SK-N-SH (cell line): ENCODE measurements around the gene TOM1L1. TPM values are rescaled to one million over a fixed set of nuclear protein-coding genes. Genes with fewer than 3 reads are reported as not detected.

Experiments
- CTCF ChIA-PET: fragments of 300-600, 350-600 bp; formaldehyde crosslinking; extraction: SDS; loops from one replicate; lab custom pipeline; 2021; lab: Yijun Ruan, JAX
- POLR2A ChIA-PET: fragments of 350-600 bp; sonication (Branson Sonifier 250); formaldehyde crosslinking; extraction: SDS; loops from one replicate; lab custom pipeline; 2020; ENCODE audit warnings: antibody characterized with exemption, inconsistent platforms; lab: Yijun Ruan, JAX
- DNase-seq: peaks from one replicate; pipeline ENCODE4 v3.0.0; 2012
- H2AFZ ChIP-seq: fragments of 200-600 bp; sonication (generic); 2 replicates; pipeline ENCODE4 v1.8.1; 2016; ENCODE audit warnings: antibody characterized with exemption, mild to moderate bottlenecking, low read depth
- H3F3A ChIP-seq: fragments of 200-600 bp; sonication (generic); replicated peaks from 2 replicates; pipeline ENCODE3; 2016; ENCODE audit warnings: antibody characterized with exemption, mild to moderate bottlenecking; ENCODE audit not compliant: insufficient read depth
- H3K27ac ChIP-seq, 2 experiments: fragments of 200-500 bp in 1 of 2; fragments of 200-600 bp in 1 of 2; sonication (Bioruptor generic) in 1 of 2; sonication (generic), shearing (Covaris generic) in 1 of 2; 2 replicates each; pipeline versions ENCODE4 v1.5.1 to v1.6.1; 2014 to 2016; ENCODE audit warnings: low read depth in 2 of 2, inconsistent platforms in 1 of 2, low read length in 1 of 2, mild to moderate bottlenecking in 1 of 2, mixed read lengths in 1 of 2
- H3K27me3 ChIP-seq: fragments of 200-600 bp; sonication (generic), shearing (Covaris generic); 2 replicates; pipeline ENCODE4 v1.6.1; 2016; ENCODE audit warnings: mixed run types; ENCODE audit not compliant: insufficient read depth
- H3K36me3 ChIP-seq, 2 experiments: fragments of 200-500 bp in 1 of 2; fragments of 200-600 bp in 1 of 2; sonication (Bioruptor generic) in 1 of 2; sonication (generic) in 1 of 2; replicated peaks in 1 of 2; 2 replicates each; pipeline versions ENCODE3 to v1.5.1; 2014 to 2016; ENCODE audit warnings: low read length in 1 of 2, mild to moderate bottlenecking in 1 of 2; ENCODE audit not compliant: insufficient read depth in 2 of 2, control insufficient read depth in 1 of 2
- H3K4me1 ChIP-seq, 2 experiments: fragments of 200-500 bp in 1 of 2; fragments of 200-600 bp in 1 of 2; sonication (Bioruptor generic) in 1 of 2; sonication (generic), shearing (Covaris generic) in 1 of 2; 2 replicates each; pipeline versions ENCODE4 v1.5.1 to v1.6.1; 2014 to 2016; ENCODE audit warnings: low read depth in 1 of 2, low read length in 1 of 2, mixed run types in 1 of 2; ENCODE audit not compliant: insufficient read depth in 2 of 2, control insufficient read depth in 1 of 2
- H3K4me2 ChIP-seq: fragments of 200-600 bp; sonication (generic), shearing (Covaris generic); 2 replicates; pipeline ENCODE4 v1.6.1; 2017; ENCODE audit warnings: mixed run types
- H3K4me3 ChIP-seq, 2 experiments: fragments of 200-500 bp in 1 of 2; fragments of 200-600 bp in 1 of 2; sonication (Bioruptor generic) in 1 of 2; sonication (generic), shearing (Covaris generic) in 1 of 2; 2 replicates each; pipeline versions ENCODE4 v1.5.1 to v1.8.1; 2014 to 2016; ENCODE audit warnings: low read depth in 2 of 2, inconsistent platforms in 1 of 2, low read length in 1 of 2, mild to moderate bottlenecking in 1 of 2, mixed read lengths in 1 of 2, moderate library complexity in 1 of 2
- H3K79me2 ChIP-seq: fragments of 200-600 bp; sonication (generic); 2 replicates; pipeline ENCODE4 v1.8.1; 2017; ENCODE audit warnings: mild to moderate bottlenecking; ENCODE audit not compliant: insufficient read depth
- H3K9ac ChIP-seq: fragments of 200-600 bp; sonication (generic); 2 replicates; pipeline ENCODE4 v1.6.1; 2017; ENCODE audit warnings: mixed run types
- H3K9me2 ChIP-seq: fragments of 200-600 bp; sonication (generic); 2 replicates; pipeline ENCODE4 v1.6.1; 2017; ENCODE audit warnings: mixed run types
- H3K9me3 ChIP-seq: fragments of 200-600 bp; sonication (generic); 2 replicates; pipeline ENCODE4 v1.6.1; 2017; ENCODE audit warnings: mixed run types, mild to moderate bottlenecking, moderate library complexity
- H4K20me1 ChIP-seq: fragments of 200-600 bp; sonication (generic); 2 replicates; pipeline ENCODE4 v1.6.1; 2017; ENCODE audit warnings: mild to moderate bottlenecking, mixed run types; ENCODE audit not compliant: insufficient read depth
- CTCF ChIP-seq: fragments of 200-600 bp; sonication (generic); IDR thresholded peaks from 2 replicates; pipeline ENCODE4 v1.6.1; 2017; ENCODE audit warnings: antibody characterized with exemption, mild to moderate bottlenecking, moderate library complexity
- ELF1 ChIP-seq: IDR thresholded peaks from 2 replicates; pipeline ENCODE4 v1.4.0; 2012
- EZH2phosphoT487 ChIP-seq: fragments of 200-600 bp; sonication (generic); IDR thresholded peaks from 2 replicates; pipeline ENCODE4 v1.6.1; 2017; ENCODE audit warnings: low read depth, mixed run types, mild to moderate bottlenecking, antibody characterized with exemption, moderate library complexity, borderline replicate concordance
- FOXM1 ChIP-seq: IDR thresholded peaks from 2 replicates; pipeline ENCODE4 v1.4.0; 2012; ENCODE audit warnings: low read depth, mild to moderate bottlenecking
- GATA2 ChIP-seq: sonication (generic); formaldehyde crosslinking; IDR thresholded peaks from 2 replicates; pipeline ENCODE4 v1.5.0; 2020; ENCODE audit warnings: mild to moderate bottlenecking, missing genetic modification reagents
- IRF3 ChIP-seq: fragments of 150-350 bp; IDR thresholded peaks from 2 replicates; pipeline ENCODE4 v1.6.1; 2016; ENCODE audit warnings: mild to moderate bottlenecking, low read depth, low read length
- JUND ChIP-seq: IDR thresholded peaks from 2 replicates; pipeline ENCODE4 v1.4.0; 2012
- MXI1 ChIP-seq: IDR thresholded peaks from 2 replicates; pipeline ENCODE4 v1.6.1; 2012; ENCODE audit warnings: mild to moderate bottlenecking, low read depth, low read length, improper control_type of control experiment
- NFIC ChIP-seq: IDR thresholded peaks from 2 replicates; pipeline ENCODE4 v1.4.0; 2012; ENCODE audit warnings: borderline replicate concordance
- PBX3 ChIP-seq: IDR thresholded peaks from 2 replicates; pipeline ENCODE4; 2012
- POLR2AphosphoS5 ChIP-seq: IDR thresholded peaks from 2 replicates; pipeline ENCODE4 v1.6.1; 2012; ENCODE audit warnings: low read depth, low read length
- RCOR1 ChIP-seq: fragments of 150-350 bp; IDR thresholded peaks from 2 replicates; pipeline ENCODE4 v1.6.1; 2017; ENCODE audit warnings: antibody characterized with exemption, low read length
- RXRA ChIP-seq: IDR thresholded peaks from 2 replicates; pipeline ENCODE4 v1.4.0; 2012; ENCODE audit warnings: low read depth, mild to moderate bottlenecking, borderline replicate concordance
- SIN3A ChIP-seq: IDR thresholded peaks from 2 replicates; pipeline ENCODE4 v1.6.1; 2012; ENCODE audit warnings: low read depth, mild to moderate bottlenecking, low read length, moderate library complexity, borderline replicate concordance
- TAF1 ChIP-seq: IDR thresholded peaks from 2 replicates; pipeline ENCODE4 v1.6.1; 2012; ENCODE audit warnings: low read depth, mild to moderate bottlenecking, low read length, moderate library complexity, borderline replicate concordance
- YY1 ChIP-seq: IDR thresholded peaks from 2 replicates; pipeline ENCODE4 v1.4.0; 2012; ENCODE audit warnings: low read depth, mild to moderate bottlenecking
- WGBS: methylation state at CpG from one replicate; pipeline ENCODE4 v1.1.6; 2017; ENCODE audit warnings: low lambda C conversion rate; 5-methylcytosine and 5-hydroxymethylcytosine counted together
- polyA plus RNA-seq, 3 experiments: library from polyadenylated mRNA; depleted of rRNA; stranded (reverse); fragments of >200 nt; gene quantifications; 2 replicates each; pipeline ENCODE4 v1.2.3, GENCODE V29; 2012

TOM1L1 gene
- polyA plus RNA-seq, 1 of the 3 experiments (the other 2 are of a cell fraction) = 46.5 TPM

GRCh38 chr17:54909766-54910165, 9.1 kb downstream of the TOM1L1 start:
- no peaks in the 10 kb centered on the region for H3F3A ChIP-seq
- no peaks in the 10 kb centered on the region for H3K9me3 ChIP-seq
- peaks cover 13% of the 10 kb centered on the region; the same call in 1 of the 2 replicates for H3K79me2 ChIP-seq
- H4K20me1 ChIP-seq = no peaks in the 10 kb centered on the region
- DNase-seq = no peak
- 96% methylated on average over 2 of the region's 2 CpGs for WGBS
- POLR2A ChIA-PET = interaction anchor here (1.0 kb wide), 1 partner anchor 10 kb away, joined by 3 read pairs; no protein-coding TSS in a partner anchor
- no peaks in the 10 kb centered on the region for H3K9me2 ChIP-seq
- H3K36me3 ChIP-seq = peaks cover 34 to 67% of the 10 kb centered on the region in 2 experiments
- no peak overlapping the region for H3K27ac ChIP-seq
- H3K9ac ChIP-seq = no peak overlapping the region
- H2AFZ ChIP-seq = no peak overlapping the region
- H3K4me1 ChIP-seq = peaks cover 0 to 3% of the 10 kb centered on the region in 2 experiments; a peak in 2 of 4 replicates
- CTCF ChIA-PET = interaction anchor here (1.2 kb wide), 1 partner anchor 10 kb away, joined by 5 read pairs; the partner anchor contains the start of gene TOM1L1
- H3K27me3 ChIP-seq = no peaks in the 10 kb centered on the region
- H3K4me3 ChIP-seq = no peak overlapping the region
- H3K4me2 ChIP-seq = no peak overlapping the region
- TF ChIP-seq NFIC (no peak), SIN3A (no peak), GATA2 (CRISPR knock-in tag) (no peak), PBX3 (no peak), EZH2phosphoT487 (no peak), POLR2AphosphoS5 (no peak), MXI1 (no peak), FOXM1 (no peak), TAF1 (no peak), YY1 (no peak), JUND (no peak)

- H3K9me2 ChIP-seq = no peaks in the 10 kb centered on the region
Measured at GRCh38 chr17:54916721-54917120, 16.1 kb downstream of the TOM1L1 start.

More at GRCh38 chr17:54916721-54917120, 16.1 kb downstream of the TOM1L1 start:
- ChIA-PET CTCF (interaction anchor here (1.0 to 1.3 kb wide), 2 partner anchors 12 to 431 kb away, joined by 3 to 4 read pairs; no protein-coding TSS in a partner anchor), POLR2A (no interaction called here)
- Histone ChIP-seq H2AFZ (no peak overlapping the region), H3K27me3 (no peaks in the 10 kb centered on the region), H3K4me2 (no peak overlapping the region)
- no peak for DNase-seq
- TF ChIP-seq EZH2phosphoT487 (no peak), IRF3 (no peak), YY1 (no peak), RXRA (no peak), RCOR1 (no peak), CTCF (no peak), ELF1 (no peak), PBX3 (no peak), NFIC (no peak)
- TF ChIP-seq, all 33 proteins: peak for 0
- no peak overlapping the region for H3K4me3 ChIP-seq
- H3K9ac ChIP-seq = no peak overlapping the region
- no peaks in the 10 kb centered on the region for H4K20me1 ChIP-seq
- no peaks in the 10 kb centered on the region for H3K4me1 ChIP-seq
- no peaks in the 10 kb centered on the region for H3K9me3 ChIP-seq
- no peaks in the 10 kb centered on the region for H3F3A ChIP-seq
- H3K27ac ChIP-seq = no peak overlapping the region
- 89% methylated on average over 2 of the region's 2 CpGs for WGBS
- peaks cover 76 to 90% of the 10 kb centered on the region in 2 experiments for H3K36me3 ChIP-seq
- H3K79me2 ChIP-seq = no peaks in the 10 kb centered on the region
